NCI-H146 treated with DMSO at 0.1 percent for 48 hours (cell line): Measurements from ENCODE around the gene COA1.
"Not testable (repeated sequence)": the region's sequence is repeated elsewhere in the genome, so short reads cannot be mapped to it uniquely, and the experiment has no call there.

Experiments used
- DNase-seq: peaks from one replicate; lab custom pipeline; 2025; ENCODE audit not compliant: unreplicated experiment; lab: John Stamatoyannopoulos, UW

Gene COA1

DNA sequence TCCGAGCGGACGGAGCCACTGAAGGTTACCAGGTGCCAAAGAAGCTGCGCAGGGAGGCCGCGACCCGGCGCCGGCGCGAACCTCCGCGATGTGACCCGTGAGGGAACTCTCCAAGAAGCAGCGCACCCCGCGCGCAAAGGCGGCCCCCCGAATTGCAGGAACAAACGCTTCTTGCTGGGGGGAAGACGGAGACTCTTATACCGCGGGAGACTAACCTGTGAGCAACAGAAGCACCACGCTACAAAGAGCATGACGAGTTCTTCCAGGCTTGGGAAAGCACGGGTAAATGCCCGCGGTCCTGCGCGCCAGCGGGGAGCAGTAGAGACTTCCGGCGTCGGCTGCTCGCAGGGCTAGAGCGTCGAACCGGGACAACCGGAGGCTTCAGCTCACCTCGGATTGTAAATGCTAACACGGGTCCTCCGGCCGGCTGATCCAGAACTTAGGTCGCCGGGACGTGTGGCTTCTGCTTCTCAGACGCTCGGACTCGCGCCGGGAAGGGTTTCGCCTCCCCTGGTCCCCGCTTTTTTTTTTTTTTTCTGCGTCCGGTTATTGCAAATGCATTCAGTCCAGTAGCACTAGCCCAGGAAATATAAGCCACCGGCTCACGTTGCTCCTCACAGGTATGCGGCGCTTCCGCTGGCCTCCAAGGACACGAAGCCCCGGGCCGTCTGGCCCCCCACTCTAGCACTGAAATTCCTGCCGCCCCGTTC is at the start of gene COA1:
TSS of gene COA1 (minus strand) at position 310 of the 710 bp plus-strand sequence. CDS start 80,909 bp downstream, outside the sequence.
- DNase-seq = peak; percentile 89

- not testable (repeated sequence) for DNase-seq
Measured at GRCh38 chr7:43778293-43779044, 49.1 kb upstream of the COA1 start.

DNA sequence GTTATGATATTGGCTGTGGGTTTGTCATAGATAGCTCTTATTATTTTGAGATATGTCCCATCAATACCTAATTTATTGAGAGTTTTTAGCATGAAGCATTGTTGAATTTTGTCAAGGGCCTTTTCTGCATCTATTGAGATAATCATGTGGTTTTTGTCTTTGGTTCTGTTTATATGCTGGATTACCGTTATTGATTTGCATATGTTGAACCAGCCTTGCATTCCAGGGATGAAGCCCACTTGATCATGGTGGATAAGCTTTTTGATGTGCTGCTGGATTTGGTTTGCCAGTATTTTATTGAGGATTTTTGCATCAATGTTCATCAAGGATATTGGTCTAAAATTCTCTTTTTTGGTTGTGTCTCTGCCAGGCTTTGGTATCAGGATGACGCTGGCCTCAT is 45.9 kb upstream of the COA1 start:
- DNase-seq = not testable (repeated sequence)

- DNase-seq = not testable (repeated sequence)
Measured at GRCh38 chr7:43773268-43773667, 43.9 kb upstream of the COA1 start.

GRCh38 chr7:43771573-43771972 is 42.2 kb upstream of the COA1 start:
- DNase-seq = no peak

DNA sequence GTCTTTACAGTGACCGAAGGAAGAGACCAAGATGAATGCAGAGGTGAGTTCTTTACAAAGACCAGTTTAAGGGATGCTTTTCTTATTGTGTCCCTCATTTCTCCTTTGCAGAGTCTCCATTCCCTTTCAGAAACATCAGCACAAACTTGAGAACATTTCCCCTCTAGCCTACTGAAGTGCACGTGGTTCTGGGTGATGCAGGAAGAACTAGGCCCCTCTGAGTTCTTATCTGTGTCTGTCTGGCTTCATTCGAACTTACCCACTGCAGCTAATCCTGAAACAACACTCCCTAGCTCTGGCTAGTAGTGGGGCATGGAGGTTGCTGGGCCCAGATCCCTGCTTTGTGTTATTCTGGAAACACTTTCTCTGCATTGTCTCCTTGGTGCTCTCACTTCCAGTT is 41.8 kb upstream of the COA1 start:
- DNase-seq = no peak

DNA sequence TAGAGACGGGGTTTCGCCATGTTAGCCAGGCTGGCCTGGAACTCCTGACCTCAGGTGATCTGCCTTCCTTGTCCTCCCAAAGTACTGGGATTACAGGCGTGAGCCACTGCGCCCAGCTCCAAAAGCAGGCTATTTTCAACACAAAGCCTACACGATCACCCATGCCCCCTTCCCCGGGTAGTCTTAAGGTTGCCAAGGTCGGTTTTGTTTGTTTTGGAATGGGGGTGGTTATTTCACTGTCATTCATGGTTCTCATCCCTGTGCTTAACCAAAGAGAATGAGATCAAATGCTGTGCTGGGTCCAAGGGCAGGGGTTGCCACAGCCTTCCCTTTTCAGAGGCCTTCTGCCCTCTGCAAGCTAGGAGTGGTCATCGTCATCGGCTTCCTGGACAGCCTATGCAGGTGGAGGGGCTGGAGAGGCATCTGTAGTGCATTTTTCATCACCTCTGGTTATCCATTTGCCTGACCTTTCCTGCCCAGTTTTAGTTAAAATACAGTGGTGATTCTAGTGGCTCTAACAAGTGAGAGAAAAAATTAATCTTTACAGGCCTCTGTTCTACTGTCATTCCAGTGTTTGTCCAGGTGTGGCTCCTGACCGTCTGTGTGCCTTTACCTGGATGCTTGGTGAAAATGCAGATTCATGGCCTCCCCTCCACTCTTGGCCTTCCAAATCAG is 40.6 kb upstream of the COA1 start:
- DNase-seq = no peak

DNA sequence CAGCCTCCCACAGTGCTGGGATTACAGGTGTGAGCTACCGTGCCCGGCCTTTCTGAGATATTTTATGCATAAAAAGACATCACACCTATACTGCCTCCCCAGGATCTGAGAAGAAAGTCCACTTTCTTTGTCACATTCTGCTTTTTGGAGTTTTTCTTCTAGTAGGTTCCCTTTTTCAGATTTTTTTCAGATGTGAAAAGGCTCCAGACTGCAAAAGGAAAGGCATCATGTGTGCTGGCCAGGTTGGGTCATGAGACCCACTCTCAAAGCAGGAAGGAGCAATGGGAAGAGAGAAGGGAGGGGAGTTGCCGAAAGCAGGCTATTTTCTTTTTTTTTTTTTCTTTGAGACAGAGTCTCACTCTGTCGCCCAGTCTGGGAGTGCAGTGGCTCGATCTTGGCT is 40.0 kb upstream of the COA1 start:
- DNase-seq = no peak

GRCh38 chr7:43768887-43769272 is 39.6 kb upstream of the COA1 start:
- no peak for DNase-seq

- no peak for DNase-seq
Measured at GRCh38 chr7:43768201-43768886, 39.0 kb upstream of the COA1 start.

GRCh38 chr7:43767311-43767710 is 38.0 kb upstream of the COA1 start:
- DNase-seq = no peak

- DNase-seq = no peak
Measured at GRCh38 chr7:43766564-43766963, 37.2 kb upstream of the COA1 start.

DNA sequence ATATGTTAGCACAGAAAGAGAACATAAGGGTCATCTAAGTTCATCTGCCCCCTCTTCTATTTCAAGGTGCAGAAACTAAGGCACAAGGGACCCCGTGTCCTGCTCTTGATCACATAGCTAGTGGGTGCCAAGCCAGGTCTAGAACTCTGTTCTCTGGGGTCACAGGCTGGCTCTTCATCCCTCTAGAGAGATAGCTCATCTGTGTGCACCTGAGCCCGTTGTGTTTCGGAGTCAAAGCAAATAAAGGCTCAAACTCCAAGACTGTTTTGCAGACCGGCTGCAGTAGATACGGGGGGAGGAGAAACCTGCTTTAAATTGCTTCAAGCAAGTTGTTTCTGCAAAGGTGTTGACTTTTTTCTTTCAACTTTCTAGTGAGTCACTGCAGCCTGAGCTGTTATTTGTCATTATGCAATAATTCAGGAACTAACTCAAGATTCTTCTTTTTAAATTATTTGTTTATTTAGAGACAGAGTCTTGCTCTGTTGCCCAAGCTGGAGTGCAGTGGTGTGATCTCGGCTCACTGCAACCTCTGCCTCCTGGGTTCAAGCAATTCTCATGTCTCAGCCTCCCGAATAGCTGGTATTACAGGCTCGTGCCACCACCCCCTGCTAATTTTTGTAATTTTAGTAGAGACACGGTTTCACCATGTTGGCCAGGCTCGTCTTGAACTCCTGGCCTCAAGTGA is 35.6 kb upstream of the COA1 start:
- DNase-seq = no peak

GRCh38 chr7:43764039-43764761 is 34.9 kb upstream of the COA1 start:
- no peak for DNase-seq

GRCh38 chr7:43763183-43763582 is 33.9 kb upstream of the COA1 start:
- no peak for DNase-seq

DNA sequence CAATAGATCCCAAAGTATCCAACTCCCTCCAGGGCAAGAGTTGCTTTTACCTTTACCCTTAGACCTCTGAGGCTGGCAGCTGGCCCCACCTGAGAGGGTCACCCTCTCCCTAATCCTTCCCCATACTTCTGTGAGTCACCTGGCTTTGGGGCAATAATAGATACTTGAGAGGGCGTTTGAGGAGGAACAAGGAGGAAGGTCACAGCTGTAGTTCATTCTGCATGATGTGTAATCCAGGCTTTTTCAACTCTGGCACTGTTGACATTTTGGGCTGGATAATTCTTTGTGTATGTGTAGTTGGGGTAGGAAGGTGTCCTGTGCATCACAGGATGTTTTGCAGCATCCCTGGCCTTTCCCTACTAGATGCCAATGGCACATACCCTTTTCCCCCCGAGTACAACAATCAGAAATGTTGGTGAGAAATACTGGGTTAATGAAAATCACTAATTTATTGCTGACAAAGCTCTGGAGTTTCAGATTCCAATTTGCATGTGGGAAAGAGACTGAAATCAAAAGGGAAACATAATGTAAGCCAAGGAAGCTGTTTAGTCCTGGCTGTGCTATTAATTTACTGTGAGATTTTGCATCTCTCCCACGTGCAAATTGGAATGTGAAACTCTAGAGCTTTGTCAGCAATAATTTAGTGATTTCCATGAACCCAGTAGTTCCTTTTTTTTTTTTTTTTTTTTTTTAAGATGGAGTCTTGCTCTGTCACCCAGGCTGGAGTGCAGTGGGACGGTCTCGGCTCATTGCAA is 32.8 kb upstream of the COA1 start:
- no peak for DNase-seq

- DNase-seq = no peak
Measured at GRCh38 chr7:43761382-43761781, 32.1 kb upstream of the COA1 start.

DNA sequence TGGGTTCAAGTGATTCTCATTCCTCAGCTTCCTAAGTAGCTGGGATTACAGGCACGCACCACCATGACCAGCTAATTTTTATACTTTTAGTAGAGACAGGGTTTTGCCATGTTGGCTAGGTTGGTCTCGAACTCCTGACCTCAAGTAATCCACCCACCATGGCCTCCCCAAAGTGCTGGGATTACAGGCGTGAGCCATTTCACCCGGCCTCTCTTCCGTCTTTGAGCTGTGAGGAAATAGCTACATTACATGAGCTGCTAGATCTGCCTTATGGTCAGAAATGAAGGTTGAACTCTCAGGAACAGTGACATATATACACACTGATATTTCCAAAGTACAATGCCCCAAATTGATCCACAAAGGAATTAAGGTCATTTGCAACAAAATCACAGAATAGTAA is 31.5 kb upstream of the COA1 start:
- DNase-seq = no peak
